ENCODE measurements around the gene STX2.
"Not testable (repeated sequence)": the region's sequence is repeated elsewhere in the genome, so short reads cannot be mapped to it uniquely, and the experiment has no call there.

STX2 gene

GRCh38 chr12:130838951-130839769, at the start of gene STX2:
Gene STX2, minus strand, starts transcription at chr12:130839250. Its CDS starts 151 bp downstream, at chr12:130839099.
- DNase-seq: peak; percentile 89 to 90

DNA sequence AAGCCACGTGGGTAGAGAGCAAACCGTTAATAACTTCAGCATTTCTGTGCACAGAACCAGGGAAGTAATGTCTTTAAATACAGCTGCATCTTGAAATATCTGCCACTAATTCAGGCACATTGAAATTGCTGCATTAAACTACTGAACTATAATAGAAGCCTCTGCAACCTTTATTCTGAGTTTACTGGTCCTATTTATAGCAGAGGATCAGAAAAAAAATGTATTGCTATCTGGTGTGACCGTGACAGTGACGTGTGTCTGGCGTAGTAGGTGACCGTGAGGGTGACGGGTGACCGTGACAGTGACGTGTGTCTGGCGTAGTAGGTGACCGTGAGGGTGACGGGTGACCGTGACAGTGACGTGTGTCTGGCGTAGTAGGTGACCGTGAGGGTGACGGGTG, 48.1 kb upstream of the STX2 start:
- not testable (repeated sequence) for DNase-seq

DNA sequence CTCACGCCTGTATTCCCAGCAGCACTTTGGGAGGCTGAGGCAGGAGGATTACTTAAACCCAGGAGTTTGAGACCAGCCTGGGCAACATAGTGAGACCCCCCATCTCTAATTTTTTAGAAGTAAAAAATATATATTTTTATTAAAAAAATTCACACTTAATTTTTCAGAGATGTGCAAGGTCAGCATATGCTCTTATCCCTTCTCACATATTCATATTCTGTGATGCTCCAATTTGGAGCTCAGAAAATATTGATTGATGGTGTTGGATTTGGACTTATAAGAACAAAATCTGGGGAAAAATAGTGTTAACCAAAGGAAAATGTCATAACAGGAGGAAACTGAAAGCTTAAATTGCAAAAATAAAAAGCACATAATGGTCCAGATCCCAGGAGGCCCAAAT, 42.5 kb upstream of the STX2 start:
- DNase-seq: no peak

DNA sequence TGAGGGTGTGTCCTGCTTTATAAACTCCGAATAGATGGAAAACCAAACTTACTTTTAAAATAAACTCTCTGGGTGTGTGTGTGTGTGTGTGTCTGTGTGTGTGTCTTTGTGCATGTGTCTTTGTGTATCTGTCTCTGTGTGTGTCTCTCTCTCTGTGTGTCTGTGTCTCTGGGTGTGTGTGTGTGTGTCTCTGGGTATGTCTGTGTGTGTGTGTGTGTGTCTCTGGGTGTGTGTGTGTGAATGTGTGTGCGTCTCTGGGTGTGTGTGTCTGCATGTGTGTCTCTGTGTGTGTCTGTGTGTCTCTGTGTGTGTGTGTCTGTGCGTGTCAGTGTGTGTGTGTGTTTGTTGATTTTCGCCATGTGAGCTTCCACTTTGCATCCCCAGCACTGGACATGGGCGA, 42.0 kb upstream of the STX2 start:
- DNase-seq: no peak

GRCh38 chr12:130880411-130880885, 41.4 kb upstream of the STX2 start:
- DNase-seq: peak in 1 of 2 donors; percentile 13

DNA sequence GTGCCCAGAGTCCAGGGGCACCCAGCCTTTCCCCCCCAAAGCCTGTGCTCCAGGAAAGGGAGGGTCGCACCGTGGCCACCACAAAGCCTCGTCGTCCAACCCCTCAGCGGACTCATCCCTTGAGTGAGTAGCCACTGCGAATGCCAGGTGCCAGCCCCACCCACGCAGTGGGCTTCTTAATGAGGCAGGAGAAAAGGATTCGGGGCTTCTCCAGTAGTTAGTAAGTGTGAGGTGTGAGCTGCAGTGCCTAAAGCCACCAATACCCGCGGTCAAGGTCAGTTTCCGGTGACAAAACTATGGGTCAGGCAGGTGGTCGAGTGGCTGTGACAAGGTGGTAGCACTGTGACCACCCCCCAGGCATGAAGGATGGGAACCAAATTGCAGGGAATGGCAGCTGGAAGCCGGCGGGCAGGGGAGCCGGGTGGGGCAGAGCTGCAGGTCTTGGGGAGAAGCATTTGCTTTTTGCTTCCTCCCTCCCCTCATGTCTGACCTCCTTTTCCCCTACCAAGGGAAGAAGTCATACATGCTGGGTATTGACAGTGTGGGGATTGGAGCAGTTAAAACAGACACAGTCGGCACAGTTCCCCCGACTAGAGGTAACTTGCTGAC, 40.8 kb upstream of the STX2 start:
- DNase-seq: no peak

DNA sequence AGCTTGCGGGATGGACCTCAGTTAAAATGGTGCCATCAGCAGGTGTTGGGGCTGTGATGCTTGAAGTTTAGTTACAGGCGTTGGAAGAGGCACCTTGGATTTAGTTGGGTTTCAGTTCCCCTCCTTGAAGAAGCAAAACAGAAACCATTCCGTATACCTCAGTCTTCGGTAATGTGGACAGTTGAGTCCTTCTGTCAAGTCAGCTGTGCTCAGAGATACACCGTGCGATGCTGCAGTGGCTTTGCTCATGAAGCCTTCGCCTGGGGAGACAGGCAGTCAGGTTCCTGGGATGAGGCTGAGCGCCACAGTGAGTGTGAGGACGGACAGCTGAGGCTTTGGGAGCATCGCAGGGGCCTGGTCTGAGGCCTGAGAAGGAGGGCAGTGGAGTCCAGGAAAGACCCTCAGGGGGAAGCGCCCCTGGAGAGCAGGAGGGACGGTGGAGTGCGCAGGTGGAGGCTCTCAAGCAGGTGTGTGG, 40.2 kb upstream of the STX2 start:
- peak in 1 of 2 donors; percentile 12 for DNase-seq

GRCh38 chr12:130878193-130879185, 39.4 kb upstream of the STX2 start:
- DNase-seq: no peak

GRCh38 chr12:130877333-130877732, 38.3 kb upstream of the STX2 start:
- no peak for DNase-seq

GRCh38 chr12:130876758-130877157, 37.7 kb upstream of the STX2 start:
- DNase-seq: no peak

- DNase-seq: no peak
These were observed 37.2 kb upstream of the STX2 start for GRCh38 chr12:130876297-130876696.

- DNase-seq: not testable (repeated sequence)
These were observed 36.7 kb upstream of the STX2 start for GRCh38 chr12:130875708-130876107.

GRCh38 chr12:130875193-130875592, 36.1 kb upstream of the STX2 start:
- no peak for DNase-seq

DNA sequence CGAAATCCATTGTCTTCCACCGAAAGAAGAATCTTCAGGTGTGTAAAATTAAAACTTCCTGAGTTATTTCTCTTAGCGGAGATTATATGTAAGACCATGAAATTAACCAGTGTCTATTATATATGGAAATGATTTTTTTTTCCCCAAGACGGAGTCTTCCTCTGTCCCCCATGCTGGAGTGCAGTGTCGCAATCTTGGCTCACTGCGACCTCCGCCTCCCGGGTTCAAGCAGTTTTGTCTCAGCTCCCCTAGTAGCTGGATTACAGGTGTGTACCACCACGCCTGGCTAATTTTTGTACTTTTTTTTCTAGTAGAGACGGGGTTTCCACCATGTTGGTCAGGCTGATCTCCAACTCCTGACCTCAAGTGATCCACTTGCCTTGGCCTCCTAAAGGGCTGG, 35.6 kb upstream of the STX2 start:
- no peak for DNase-seq

- no peak for DNase-seq
These were observed 34.8 kb upstream of the STX2 start for GRCh38 chr12:130873825-130874224.

DNA sequence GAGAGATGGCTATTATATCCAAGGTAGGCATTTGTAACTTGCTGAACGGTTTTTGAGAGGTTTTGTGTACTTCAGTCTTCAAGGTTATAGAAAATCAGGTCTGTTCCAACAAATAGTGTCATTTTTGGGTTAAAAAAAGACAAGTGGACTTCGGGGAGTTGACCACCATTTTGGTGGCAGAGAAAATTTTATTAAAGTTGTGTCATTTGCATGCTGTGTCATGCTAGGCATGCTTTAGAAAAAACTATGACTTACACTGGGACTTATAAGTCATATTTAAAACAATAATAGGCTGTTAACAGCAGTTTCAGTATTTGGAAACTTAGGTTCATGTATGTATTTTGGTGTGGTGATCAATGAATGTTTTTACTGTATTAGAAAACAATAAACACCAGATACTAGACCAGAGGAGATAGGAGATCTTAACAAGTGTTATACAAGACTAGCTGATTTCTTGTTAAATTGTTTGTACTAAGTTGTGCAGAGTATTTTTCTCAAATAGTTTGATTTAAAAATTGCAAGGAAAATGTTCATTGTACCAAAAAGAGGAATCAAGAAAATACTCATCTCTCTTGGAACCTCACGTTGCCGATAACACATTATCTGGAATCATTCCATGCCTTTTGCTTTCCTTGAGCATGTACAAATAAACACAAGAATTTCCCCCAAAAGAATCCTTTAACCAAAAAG, 34.2 kb upstream of the STX2 start:
- no peak for DNase-seq

GRCh38 chr12:130872179-130873096, 33.4 kb upstream of the STX2 start:
- peak; percentile 36 to 57 for DNase-seq

DNA sequence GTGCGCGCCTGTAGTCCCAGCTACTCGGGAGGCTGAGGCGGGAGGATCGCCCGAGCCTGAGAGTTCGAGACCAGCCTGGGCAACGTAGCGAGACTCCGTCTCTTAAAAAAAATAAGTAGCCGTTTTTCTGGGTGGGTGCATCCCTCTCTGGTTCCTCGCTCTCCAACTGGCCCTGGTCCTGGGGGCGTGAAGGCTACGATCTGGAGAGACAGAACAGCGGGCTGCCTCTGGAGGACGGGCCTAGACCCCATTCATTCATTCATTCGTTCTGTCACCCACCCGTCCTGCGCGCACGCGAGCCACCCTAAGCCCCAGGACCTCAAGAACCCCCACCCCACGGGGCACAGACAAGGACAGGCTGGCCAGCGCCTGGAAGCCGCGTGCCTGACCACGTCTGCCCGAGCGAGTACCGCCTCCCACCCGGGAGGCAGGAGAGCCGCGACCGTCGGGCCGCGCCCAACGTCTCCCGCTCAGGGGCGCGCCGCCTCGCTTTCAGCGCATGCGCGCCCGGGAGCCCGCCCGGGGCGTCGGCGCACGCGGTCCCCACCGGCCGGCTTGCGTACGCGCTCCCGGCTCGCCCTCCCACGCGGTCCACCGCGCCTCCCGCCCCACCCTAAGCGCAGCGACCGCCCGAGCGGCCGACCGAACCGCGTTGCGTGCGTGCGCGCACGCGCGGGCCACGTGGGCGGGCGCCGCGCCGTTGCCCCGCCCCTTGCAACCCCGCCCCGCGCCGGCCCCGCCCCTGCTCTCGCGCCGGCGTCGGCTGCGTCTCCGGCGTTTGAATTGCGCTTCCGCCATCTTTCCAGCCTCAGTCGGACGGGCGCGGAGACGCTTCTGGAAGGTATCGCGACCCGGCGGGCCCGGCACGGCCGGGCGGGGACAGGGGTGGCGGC, 32.5 kb upstream of the STX2 start, which contains the start of gene RAN:
Gene RAN, plus strand, starts transcription at position 781 of the 893 bp plus-strand sequence. CDS start 528 bp downstream, outside the sequence.
- peak; percentile 94 to 95 for DNase-seq

DNA sequence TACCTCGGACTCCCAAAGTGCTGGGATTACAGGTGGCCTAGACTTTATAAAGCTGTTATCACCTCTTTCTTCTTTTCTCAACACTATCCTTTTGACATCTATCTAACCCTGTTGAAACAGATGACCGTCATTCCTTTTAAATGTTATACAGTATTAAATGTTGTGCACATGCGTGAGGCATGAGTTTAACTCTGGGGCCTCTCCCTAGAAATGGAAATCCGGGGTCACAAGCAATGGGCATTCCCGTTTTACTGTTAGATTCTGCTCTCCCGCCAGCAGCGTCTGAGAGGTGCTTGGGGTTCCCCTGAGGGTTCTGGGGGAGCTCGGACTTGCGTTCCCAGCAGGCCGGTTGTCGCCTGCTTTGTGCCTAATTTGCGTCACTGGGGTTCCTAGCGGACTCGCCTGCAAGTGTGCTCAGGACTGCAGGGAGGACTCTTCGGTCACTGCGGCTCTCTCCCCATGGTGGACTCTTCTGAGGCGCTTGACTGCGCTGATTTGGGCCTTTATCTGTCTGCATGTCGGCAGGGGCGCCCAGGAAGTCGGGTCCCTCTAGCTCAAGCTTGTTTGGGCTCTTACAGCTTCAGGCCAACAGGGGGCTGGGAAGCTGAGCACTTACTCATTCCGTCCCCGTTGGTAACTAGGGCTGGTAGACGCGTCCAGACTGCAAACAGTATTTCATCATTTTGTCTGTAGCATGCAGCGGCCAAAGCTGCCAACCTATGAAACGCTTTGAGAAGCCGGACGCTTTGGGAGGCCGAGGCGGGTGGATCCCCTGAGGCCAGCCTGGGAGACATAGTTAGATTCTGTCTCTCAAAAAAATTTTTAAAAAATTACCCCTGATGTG, 31.6 kb upstream of the STX2 start:
- peak; percentile 78 to 79 for DNase-seq
